Activated CD4-positive, alpha-beta T cell treated with anti-CD3 and anti-CD28 coated beads, Interleukin-10, Interleukin-2, amounts not matched to agents 100 ng/mL and 50 ng/mL, durations not matched to agents 16 hours and 8 hours (primary cell): ENCODE measurements around the gene FGD4.
A peak's percentile ranks its signal among the peaks of the same experiment; 100 is the strongest.

Experiments used
- DNase-seq: peaks from one replicate; pipeline ENCODE4 v3.0.0-alpha.2; 2020

Gene FGD4

GRCh38 chr12:32566663-32567295, 167.4 kb downstream of the FGD4 start:
- DNase-seq: no peak

- no peak for DNase-seq
Observed at GRCh38 chr12:32567296-32567674, 167.9 kb downstream of the FGD4 start.

- DNase-seq: no peak
Observed at GRCh38 chr12:32568228-32568627, 168.9 kb downstream of the FGD4 start.

GRCh38 chr12:32569259-32569658, 169.9 kb downstream of the FGD4 start:
- no peak for DNase-seq

GRCh38 chr12:32574585-32574984, 175.2 kb downstream of the FGD4 start:
- no peak for DNase-seq

GRCh38 chr12:32577328-32577727, 178.0 kb downstream of the FGD4 start:
- no peak for DNase-seq

GRCh38 chr12:32583534-32583933, 184.2 kb downstream of the FGD4 start:
- peak; percentile 23 for DNase-seq

GRCh38 chr12:32585680-32586079, 186.3 kb downstream of the FGD4 start:
- no peak for DNase-seq

GRCh38 chr12:32586390-32586789, 187.0 kb downstream of the FGD4 start:
- DNase-seq: peak; percentile 13

- no peak for DNase-seq
Observed at GRCh38 chr12:32587581-32588495, 188.5 kb downstream of the FGD4 start.

GRCh38 chr12:32588604-32589003, 189.2 kb downstream of the FGD4 start:
- DNase-seq: no peak

GRCh38 chr12:32589165-32589865, 190.0 kb downstream of the FGD4 start:
- DNase-seq: peak; percentile 58

GRCh38 chr12:32595251-32595650, 195.9 kb downstream of the FGD4 start:
- DNase-seq: no peak

- DNase-seq: no peak
Observed at GRCh38 chr12:32596030-32596429, 196.7 kb downstream of the FGD4 start.

GRCh38 chr12:32598688-32599087, 199.3 kb downstream of the FGD4 start:
- DNase-seq: no peak

GRCh38 chr12:32600681-32601080, 201.3 kb downstream of the FGD4 start:
- DNase-seq: no peak

- DNase-seq: no peak
Observed at GRCh38 chr12:32603071-32603470, 203.7 kb downstream of the FGD4 start.

- DNase-seq: peak; percentile 90
Observed at GRCh38 chr12:32603858-32604257, 204.5 kb downstream of the FGD4 start.

- no peak for DNase-seq
Observed at GRCh38 chr12:32604565-32604964, 205.2 kb downstream of the FGD4 start.

- DNase-seq: no peak
Observed at GRCh38 chr12:32605326-32606095, 206.2 kb downstream of the FGD4 start.

- DNase-seq: no peak
Observed at GRCh38 chr12:32606443-32606842, 207.1 kb downstream of the FGD4 start.

GRCh38 chr12:32609966-32610365, 210.6 kb downstream of the FGD4 start:
- DNase-seq: no peak

GRCh38 chr12:32611986-32612385, 212.6 kb downstream of the FGD4 start:
- no peak for DNase-seq
